ENCODE measurements around the gene SEL1L3. TPM values are rescaled to one million over a fixed set of nuclear protein-coding genes. Genes with fewer than 3 reads are reported as not detected.

Gene SEL1L3
- total and polyA plus RNA-seq, 7 donors = 1.0 to 4.3 (median 1.6) TPM

DNA sequence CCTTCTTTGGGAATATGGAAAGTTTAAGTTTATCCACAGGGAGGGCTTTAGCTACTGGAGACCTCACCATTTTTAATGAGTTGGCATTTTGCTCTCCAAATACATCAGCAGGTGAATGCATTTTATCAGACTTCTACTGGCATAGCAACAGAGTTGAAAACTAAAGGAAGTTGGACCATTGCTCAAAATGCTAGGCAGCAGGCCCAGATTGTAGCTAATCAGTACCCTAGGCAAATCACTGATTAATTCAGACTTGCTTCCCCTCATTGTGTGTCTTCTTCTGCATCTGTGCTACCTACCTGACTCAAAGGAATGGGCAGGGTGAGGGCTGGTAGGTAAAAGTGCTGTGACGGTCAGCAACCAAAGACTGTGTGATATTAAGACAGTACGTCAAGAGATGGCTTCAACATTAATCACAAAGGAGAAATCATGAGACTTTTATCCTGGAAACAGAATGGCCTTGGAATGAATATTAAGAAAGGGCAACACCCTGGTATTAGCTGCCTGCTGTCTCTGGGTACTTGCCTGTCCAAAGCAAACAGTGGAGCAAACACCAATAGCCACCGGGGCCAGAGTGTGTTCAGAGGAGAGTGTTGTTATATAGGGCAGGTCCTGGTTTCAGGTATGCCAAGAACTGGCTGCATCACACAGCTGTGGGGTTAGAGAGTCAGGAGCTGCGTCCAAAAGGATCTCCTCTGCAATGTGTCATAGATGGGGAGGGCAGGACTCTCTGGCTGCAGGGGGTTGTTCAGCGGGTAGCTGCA lies 34.2 kb upstream of the SEL1L3 start:
- H3K4me3 ChIP-seq = no peak overlapping the region
- H3K4me1 ChIP-seq = no peaks in the 10 kb centered on the region
- H3K36me3 ChIP-seq (ENCODE audit: insufficient read depth in 1 of 2, low read depth in 1 of 2) = no peaks in the 10 kb centered on the region
- TF ChIP-seq, protein P1, sequence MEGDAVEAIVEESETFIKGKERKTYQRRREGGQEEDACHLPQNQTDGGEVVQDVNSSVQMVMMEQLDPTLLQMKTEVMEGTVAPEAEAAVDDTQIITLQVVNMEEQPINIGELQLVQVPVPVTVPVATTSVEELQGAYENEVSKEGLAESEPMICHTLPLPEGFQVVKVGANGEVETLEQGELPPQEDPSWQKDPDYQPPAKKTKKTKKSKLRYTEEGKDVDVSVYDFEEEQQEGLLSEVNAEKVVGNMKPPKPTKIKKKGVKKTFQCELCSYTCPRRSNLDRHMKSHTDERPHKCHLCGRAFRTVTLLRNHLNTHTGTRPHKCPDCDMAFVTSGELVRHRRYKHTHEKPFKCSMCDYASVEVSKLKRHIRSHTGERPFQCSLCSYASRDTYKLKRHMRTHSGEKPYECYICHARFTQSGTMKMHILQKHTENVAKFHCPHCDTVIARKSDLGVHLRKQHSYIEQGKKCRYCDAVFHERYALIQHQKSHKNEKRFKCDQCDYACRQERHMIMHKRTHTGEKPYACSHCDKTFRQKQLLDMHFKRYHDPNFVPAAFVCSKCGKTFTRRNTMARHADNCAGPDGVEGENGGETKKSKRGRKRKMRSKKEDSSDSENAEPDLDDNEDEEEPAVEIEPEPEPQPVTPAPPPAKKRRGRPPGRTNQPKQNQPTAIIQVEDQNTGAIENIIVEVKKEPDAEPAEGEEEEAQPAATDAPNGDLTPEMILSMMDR (IDR thresholded peaks at IDR 0.05) = no peak
- WGBS, 3 donors = 82 to 90% (median 85%) methylated on average over 5 of the region's 5 CpGs
- ATAC-seq = no peak
- DNase-seq = no peak
- H3K27ac ChIP-seq = no peak overlapping the region
- intact Hi-C loops (cut with DNase I) = no loop called here
- H3K27me3 ChIP-seq (ENCODE audit: insufficient read depth in 3 of 3, low read length in 2 of 3) = no peaks in the 10 kb centered on the region
- H3K9me3 ChIP-seq = no peaks in the 10 kb centered on the region

DNA sequence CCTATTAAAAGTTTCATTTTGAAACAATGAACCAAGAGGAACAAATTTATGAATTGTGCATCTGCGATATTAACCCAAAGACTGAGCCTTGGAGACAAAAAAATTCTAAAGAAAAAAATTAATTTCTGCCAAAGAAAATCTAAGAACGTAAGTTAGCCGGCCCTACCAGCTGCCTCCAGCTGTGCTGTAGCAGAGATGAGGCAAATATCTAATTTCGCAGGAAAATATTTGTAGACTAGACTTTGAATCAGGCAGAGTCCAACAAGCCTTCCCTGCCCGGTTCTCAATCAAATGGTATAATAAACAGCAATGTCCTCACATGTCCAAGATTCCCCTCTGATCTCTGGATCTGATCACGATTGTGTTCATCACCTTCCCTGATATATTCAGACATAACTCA lies 30.0 kb upstream of the SEL1L3 start:
- H3K4me3 ChIP-seq = no peak overlapping the region
- intact Hi-C loops (cut with DNase I) = no loop called here
- no peaks in the 10 kb centered on the region for H3K9me3 ChIP-seq
- DNase-seq (no peak), ATAC-seq (no peak)
- no peaks in the 10 kb centered on the region for H3K27me3 ChIP-seq (ENCODE audit: insufficient read depth in 3 of 3, low read length in 2 of 3)
- 34 to 46% (median 37%) methylated on average over 6 of the region's 6 CpGs for WGBS, 3 donors
- H3K27ac ChIP-seq = no peak overlapping the region
- H3K36me3 ChIP-seq (ENCODE audit: insufficient read depth in 1 of 2, low read depth in 1 of 2) = no peaks in the 10 kb centered on the region
- TF ChIP-seq, protein P1 (IDR thresholded peaks at IDR 0.05) = no peak
- no peaks in the 10 kb centered on the region for H3K4me1 ChIP-seq

DNA sequence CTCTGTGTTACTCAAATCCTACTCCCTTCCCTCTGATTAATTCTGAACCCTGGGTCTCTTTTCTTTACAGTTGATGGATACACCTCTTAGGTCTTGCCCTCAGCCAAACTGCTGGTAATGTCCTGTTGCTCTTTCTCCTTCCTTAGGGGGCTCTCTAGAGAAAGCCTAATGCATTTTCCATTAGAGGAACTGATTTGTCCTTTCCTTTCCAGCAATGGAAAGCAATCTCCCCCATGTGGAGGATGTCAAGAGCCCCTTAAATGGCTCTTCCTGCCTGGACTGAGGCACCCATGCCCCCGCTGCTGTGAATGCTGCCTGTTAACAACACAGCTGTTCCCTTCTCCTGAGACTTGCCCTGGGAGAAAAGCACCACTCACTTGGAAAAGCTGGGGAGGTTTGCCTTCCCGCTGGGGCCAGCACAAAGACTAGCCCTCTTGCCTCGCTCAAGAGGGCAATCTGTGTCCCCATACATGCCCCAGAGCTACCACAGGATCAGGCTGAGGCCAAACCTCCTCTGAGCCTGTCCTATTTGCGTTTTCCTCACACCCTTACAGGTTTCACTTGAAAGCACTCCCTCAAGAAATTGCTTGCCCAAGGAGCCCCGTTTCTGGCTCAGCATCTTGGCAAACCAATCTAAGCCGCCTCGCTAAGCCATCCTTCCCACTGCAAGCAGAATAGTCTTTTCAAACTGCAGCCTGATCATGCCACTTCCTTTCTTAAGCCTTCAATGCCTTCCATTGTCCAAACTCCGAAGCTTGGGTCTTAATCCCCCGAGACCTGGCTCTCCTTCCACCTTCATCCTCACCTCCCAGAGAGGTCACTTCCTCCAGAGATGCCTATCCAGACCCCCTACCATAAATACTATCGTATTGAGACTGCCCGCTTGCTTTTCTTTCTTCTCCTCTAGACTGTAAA lies 28.0 kb upstream of the SEL1L3 start:
- Histone ChIP-seq H3K9me3 (no peaks in the 10 kb centered on the region), H3K27ac (no peak overlapping the region), H3K4me3 (no peak overlapping the region), H3K27me3 (ENCODE audit: insufficient read depth in 3 of 3, low read length in 2 of 3) (no peaks in the 10 kb centered on the region), H3K4me1 (no peaks in the 10 kb centered on the region), H3K36me3 (ENCODE audit: insufficient read depth in 1 of 2, low read depth in 1 of 2) (no peaks in the 10 kb centered on the region)
- ATAC-seq = no peak
- no peak for DNase-seq
- TF ChIP-seq, protein P1 (IDR thresholded peaks at IDR 0.05) = no peak
- intact Hi-C loops (cut with DNase I) = no loop called here
- WGBS, 3 donors = 57 to 62% (median 57%) methylated on average over 11 of the region's 11 CpGs

DNA sequence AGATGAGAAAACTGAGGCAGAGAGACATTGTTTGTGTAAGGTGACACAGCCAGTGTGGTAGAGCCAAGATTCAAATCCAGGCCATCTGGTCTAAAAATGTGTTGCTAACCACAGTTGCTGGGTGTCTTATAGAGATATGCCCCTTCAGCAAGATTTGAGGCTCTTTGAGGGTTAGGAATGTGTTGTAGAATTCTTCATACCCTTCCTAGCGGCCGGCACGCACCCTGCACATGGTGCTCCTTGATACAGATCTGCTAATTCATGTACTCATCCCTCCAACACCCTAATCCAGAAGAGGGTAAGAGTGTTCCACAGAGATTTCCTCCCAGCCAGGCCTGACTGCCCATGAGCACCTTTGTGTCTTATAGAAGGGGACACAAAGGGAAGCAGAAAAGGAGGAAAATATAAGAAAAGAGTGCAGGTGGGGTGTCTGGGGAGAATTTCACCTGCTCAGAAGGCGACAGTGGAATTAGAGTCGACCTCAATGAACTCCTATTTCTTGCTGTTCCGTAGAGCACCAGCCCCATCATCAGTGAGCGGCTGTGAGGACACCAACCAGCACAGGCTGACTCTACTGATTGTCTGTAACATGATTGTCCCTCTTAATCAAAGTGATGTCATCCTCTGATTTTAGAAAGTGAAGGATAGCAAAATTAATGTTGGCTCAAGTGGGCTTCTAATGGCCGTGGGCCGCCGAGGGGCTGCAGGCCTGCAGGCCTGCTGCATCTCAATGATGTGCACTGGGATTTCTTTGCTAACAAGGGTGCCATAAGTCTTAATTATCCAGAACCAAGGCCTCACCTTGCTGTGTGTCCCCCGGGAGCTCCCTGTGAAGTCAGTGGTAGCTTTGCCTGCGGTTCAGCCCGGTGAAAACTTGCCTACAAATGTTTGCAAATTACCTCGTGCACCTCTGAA lies 27.1 kb upstream of the SEL1L3 start:
- no peak overlapping the region for H3K4me3 ChIP-seq
- no peak for ATAC-seq
- no peak for DNase-seq
- H3K36me3 ChIP-seq (ENCODE audit: insufficient read depth in 1 of 2, low read depth in 1 of 2) = no peaks in the 10 kb centered on the region
- intact Hi-C loops (cut with DNase I) = no loop called here
- H3K9me3 ChIP-seq = no peaks in the 10 kb centered on the region
- no peaks in the 10 kb centered on the region for H3K4me1 ChIP-seq
- 85 to 89% (median 86%) methylated on average over 14 of the region's 14 CpGs for WGBS, 3 donors
- TF ChIP-seq, protein P1 (IDR thresholded peaks at IDR 0.05) = no peak
- H3K27me3 ChIP-seq (ENCODE audit: insufficient read depth in 3 of 3, low read length in 2 of 3) = no peaks in the 10 kb centered on the region
- no peak overlapping the region for H3K27ac ChIP-seq
